ENCODE data around the gene TCEA2. TPM values are rescaled to one million over a fixed set of nuclear protein-coding genes. Genes with fewer than 3 reads are reported as not detected.

Gene TCEA2
- total RNA-seq, 2 donors from 2014 or later, result 30.1 to 48.6 TPM

DNA sequence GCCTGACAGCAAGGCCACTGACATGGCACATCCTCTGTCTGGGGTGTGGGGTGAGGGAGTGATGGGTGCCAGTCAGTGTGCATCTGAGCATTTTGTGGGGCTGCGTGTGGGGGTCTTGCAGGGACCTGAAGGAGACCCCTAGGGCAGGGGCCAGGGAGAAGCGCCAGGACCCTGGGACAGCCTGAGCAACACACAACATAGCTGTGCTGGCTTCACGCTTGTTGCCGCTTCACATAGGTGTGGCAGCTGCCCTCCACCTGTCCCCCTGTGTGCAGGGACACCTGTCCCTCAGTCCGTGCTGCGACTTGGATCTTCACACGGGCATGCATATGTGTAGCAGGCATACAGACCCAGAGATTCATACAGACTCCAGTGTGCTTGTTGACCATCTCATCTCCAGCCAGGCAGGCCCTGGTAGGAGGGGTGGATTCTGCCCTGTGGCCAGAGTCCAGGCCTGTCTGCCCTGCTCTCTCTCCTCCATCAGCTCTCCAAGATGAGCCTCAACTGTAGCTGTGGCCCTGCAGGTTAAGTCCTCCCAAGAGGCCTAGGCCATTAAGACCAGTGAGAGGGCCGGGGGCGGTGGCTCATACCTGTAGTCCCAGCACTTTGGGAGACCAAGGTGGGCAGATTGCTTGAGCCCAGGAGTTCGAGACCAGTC lies 47.5 kb downstream of the TCEA2 start:
- TF ChIP-seq, protein P1, sequence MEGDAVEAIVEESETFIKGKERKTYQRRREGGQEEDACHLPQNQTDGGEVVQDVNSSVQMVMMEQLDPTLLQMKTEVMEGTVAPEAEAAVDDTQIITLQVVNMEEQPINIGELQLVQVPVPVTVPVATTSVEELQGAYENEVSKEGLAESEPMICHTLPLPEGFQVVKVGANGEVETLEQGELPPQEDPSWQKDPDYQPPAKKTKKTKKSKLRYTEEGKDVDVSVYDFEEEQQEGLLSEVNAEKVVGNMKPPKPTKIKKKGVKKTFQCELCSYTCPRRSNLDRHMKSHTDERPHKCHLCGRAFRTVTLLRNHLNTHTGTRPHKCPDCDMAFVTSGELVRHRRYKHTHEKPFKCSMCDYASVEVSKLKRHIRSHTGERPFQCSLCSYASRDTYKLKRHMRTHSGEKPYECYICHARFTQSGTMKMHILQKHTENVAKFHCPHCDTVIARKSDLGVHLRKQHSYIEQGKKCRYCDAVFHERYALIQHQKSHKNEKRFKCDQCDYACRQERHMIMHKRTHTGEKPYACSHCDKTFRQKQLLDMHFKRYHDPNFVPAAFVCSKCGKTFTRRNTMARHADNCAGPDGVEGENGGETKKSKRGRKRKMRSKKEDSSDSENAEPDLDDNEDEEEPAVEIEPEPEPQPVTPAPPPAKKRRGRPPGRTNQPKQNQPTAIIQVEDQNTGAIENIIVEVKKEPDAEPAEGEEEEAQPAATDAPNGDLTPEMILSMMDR (IDR thresholded peaks at IDR 0.05), result no peak
- no peaks in the 10 kb centered on the region for H3K27me3 ChIP-seq (replicated peaks; ENCODE audit: insufficient read depth)
- H3K27ac ChIP-seq, result no peak overlapping the region
- ATAC-seq (ENCODE audit: insufficient number of reproducible peaks, low FRiP score, low read depth) (no peak), DNase-seq (ENCODE audit: low spot score) (no peak)
- H3K4me3 ChIP-seq, result no peak overlapping the region
- H3K4me1 ChIP-seq (ENCODE audit: control insufficient read depth in 1 of 2, low read depth in 2 of 2), result no peaks in the 10 kb centered on the region
- H3K36me3 ChIP-seq, result no peaks in the 10 kb centered on the region
- no peaks in the 10 kb centered on the region for H3K9me3 ChIP-seq

GRCh38 chr20:64111841-64112641 lies 49.0 kb downstream of the TCEA2 start:
- H3K4me1 ChIP-seq (ENCODE audit: control insufficient read depth in 1 of 2, low read depth in 2 of 2), result no peaks in the 10 kb centered on the region
- no peak overlapping the region for H3K4me3 ChIP-seq
- TF ChIP-seq, protein P1 (IDR thresholded peaks at IDR 0.05), result no peak
- ATAC-seq (ENCODE audit: insufficient number of reproducible peaks, low FRiP score, low read depth), result no peak
- H3K36me3 ChIP-seq, result no peaks in the 10 kb centered on the region
- H3K27me3 ChIP-seq (replicated peaks; ENCODE audit: insufficient read depth), result no peaks in the 10 kb centered on the region
- DNase-seq (ENCODE audit: low spot score), result no peak
- no peaks in the 10 kb centered on the region for H3K9me3 ChIP-seq
- H3K27ac ChIP-seq, result no peak overlapping the region

DNA sequence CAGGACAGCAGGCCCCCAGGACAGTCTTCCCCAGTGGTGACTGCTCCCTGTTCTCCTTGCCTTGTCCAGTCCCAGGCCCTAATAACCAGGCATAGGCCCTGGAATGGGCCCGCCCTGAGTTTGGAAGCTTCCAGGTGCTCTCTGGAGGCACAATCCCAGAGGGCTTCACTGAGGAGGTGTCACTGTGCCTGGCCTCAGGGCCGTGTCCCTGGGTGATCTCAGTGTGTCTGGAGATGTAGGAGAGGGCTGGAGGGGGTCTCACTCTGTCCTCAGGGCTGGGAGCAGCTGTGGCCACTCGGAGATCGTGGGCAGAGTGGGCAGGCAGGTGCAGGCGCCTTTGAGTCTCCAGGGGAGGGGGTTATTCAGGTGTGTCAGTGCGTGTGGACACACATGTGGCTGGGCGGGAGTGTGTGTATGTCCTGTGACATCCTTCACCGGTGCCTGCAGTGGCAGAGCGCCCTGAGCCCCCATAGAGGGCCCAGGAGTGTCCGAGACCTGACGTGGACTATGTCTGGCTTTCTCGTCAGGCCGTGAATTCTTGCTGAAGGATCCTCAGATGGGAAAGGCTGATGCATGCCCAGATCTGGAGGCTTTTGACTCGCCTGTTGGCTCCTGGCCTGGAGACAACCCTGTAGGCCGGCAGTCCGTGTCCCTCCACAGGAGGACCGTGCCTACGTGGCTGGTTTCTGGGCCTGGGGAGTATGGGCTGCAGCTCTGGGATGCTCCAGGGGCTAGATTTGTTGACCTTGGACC lies 49.9 kb downstream of the TCEA2 start:
- H3K9me3 ChIP-seq, result no peaks in the 10 kb centered on the region

DNA sequence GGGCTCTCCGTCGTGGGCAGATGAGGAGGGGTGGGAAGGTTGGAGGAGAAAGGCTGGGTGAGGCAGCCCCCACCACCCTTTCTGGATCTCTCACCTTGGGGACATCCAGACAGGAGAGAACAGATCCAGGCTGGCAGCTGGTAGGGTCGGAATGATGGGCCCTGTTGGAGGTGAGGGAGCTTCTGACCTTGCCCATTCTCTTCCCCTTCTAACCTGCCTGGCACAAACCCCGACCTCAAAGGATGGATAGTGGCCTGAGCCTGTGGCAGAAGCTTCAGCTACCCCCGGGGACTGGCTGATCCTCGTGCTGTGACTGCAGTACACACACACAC lies 50.4 kb downstream of the TCEA2 start:
- H3K27me3 ChIP-seq (replicated peaks; ENCODE audit: insufficient read depth), result no peaks in the 10 kb centered on the region
- no peaks in the 10 kb centered on the region for H3K36me3 ChIP-seq
- DNase-seq (ENCODE audit: low spot score) (no peak), ATAC-seq (ENCODE audit: insufficient number of reproducible peaks, low FRiP score, low read depth) (no peak)
- no peak overlapping the region for H3K27ac ChIP-seq
- H3K4me1 ChIP-seq (ENCODE audit: control insufficient read depth in 1 of 2, low read depth in 2 of 2), result no peaks in the 10 kb centered on the region
- H3K9me3 ChIP-seq, result no peaks in the 10 kb centered on the region
- no peak overlapping the region for H3K4me3 ChIP-seq
- TF ChIP-seq, protein P1 (IDR thresholded peaks at IDR 0.05), result no peak

More for the DNA sequence above, 49.9 kb downstream of the TCEA2 start:
- H3K4me3 ChIP-seq, result no peak overlapping the region
- H3K27ac ChIP-seq, result no peak overlapping the region
- H3K36me3 ChIP-seq, result no peaks in the 10 kb centered on the region
- no peak for DNase-seq (ENCODE audit: low spot score)
- TF ChIP-seq, protein P1 (IDR thresholded peaks at IDR 0.05), result no peak
- H3K27me3 ChIP-seq (replicated peaks; ENCODE audit: insufficient read depth), result no peaks in the 10 kb centered on the region
- H3K4me1 ChIP-seq (ENCODE audit: control insufficient read depth in 1 of 2, low read depth in 2 of 2), result no peaks in the 10 kb centered on the region
- ATAC-seq (ENCODE audit: insufficient number of reproducible peaks, low FRiP score, low read depth), result no peak

DNA sequence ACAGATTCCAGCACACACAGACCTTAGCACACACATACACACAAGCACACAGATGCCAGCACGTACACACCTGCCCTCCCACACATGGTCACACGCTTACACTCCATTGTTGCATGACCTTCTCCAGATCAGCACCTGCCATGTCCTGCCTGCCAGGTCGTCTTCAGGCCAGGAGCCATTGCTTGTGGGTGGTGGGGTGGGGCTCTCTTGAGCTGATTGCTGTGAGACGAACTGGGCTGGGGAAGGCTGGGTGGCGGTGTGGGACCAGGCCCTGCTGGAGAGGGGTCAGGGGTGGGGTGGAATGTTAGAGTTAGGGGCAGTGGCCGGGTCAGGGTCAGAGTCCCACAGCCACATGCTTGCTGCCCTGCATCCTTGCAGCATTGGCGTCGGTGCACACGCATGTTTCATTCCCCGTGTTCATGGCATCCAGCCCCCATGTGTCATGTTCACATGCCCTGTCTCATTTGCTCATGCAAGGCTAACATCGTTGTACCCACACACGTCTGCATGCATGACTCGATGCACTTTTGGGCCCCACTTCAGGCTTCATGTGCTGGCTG lies 50.9 kb downstream of the TCEA2 start:
- ATAC-seq (ENCODE audit: insufficient number of reproducible peaks, low FRiP score, low read depth) (no peak), DNase-seq (ENCODE audit: low spot score) (no peak)
- Histone ChIP-seq H3K4me3 (no peak overlapping the region), H3K27ac (no peak overlapping the region), H3K36me3 (no peaks in the 10 kb centered on the region), H3K9me3 (no peaks in the 10 kb centered on the region), H3K27me3 (replicated peaks; ENCODE audit: insufficient read depth) (no peaks in the 10 kb centered on the region), H3K4me1 (ENCODE audit: control insufficient read depth in 1 of 2, low read depth in 2 of 2) (no peaks in the 10 kb centered on the region)
- TF ChIP-seq, protein P1 (IDR thresholded peaks at IDR 0.05), result no peak

Data from thoracic aorta (tissue), 2 donors.